A673 (cell line): ENCODE measurements around the gene GRIK4. TPM values are rescaled to one million over a fixed set of nuclear protein-coding genes. Genes with fewer than 3 reads are reported as not detected.

Experiments
- BruUV-seq: library from RNA; stranded (reverse); fragments of 400-500 nt; replicated peaks from 2 replicates; lab custom pipeline; 2021; lab: Mats Ljungman, UMichigan
- CTCF ChIA-PET: fragments of 300-600 bp; sonication (Branson Sonifier 250); formaldehyde crosslinking; loops from one replicate; lab custom pipeline; 2022; ENCODE audit warnings: antibody characterized with exemption; lab: Charles Lee
- POLR2A ChIA-PET: fragments of 300-600 bp; sonication (Branson Sonifier 250); formaldehyde crosslinking; loops from one replicate; lab custom pipeline; 2022; ENCODE audit warnings: antibody characterized with exemption; ENCODE audit not compliant: low non-redundant PET; lab: Charles Lee
- DNase-seq: peaks from one replicate; pipeline ENCODE4 v3.0.0-alpha.2; 2015; ENCODE audit warnings: low spot score
- H3K27ac ChIP-seq: fragments of 200-600 bp; sonication (generic); 2 replicates; pipeline ENCODE4 v1.5.1; 2016; ENCODE audit warnings: mixed run types, low read depth, mild to moderate bottlenecking, mixed read lengths, antibody characterized with exemption, low read length; ENCODE audit not compliant: poor library complexity, severe bottlenecking
- H3K27me3 ChIP-seq: fragments of 200-600 bp; sonication (generic); replicated peaks from 2 replicates; pipeline ENCODE4 v1.6.1; 2017; ENCODE audit warnings: mixed run types, low read depth, mild to moderate bottlenecking, mixed read lengths, antibody characterized with exemption, low read length; ENCODE audit not compliant: insufficient read depth, poor library complexity
- H3K36me3 ChIP-seq: fragments of 200-600 bp; sonication (generic); 2 replicates; pipeline ENCODE4 v1.6.1; 2016; ENCODE audit warnings: mixed run types, mild to moderate bottlenecking, mixed read lengths, antibody characterized with exemption, low read length; ENCODE audit not compliant: insufficient read depth, poor library complexity, severe bottlenecking
- H3K4me1 ChIP-seq: fragments of 200-600 bp; sonication (generic); 2 replicates; pipeline ENCODE4 v1.6.1; 2017; ENCODE audit warnings: mixed run types, mild to moderate bottlenecking, mixed read lengths, antibody characterized with exemption, low read length; ENCODE audit not compliant: insufficient read depth, poor library complexity, severe bottlenecking
- H3K4me3 ChIP-seq: fragments of 200-600 bp; sonication (generic); 2 replicates; pipeline ENCODE4 v1.5.1; 2016; ENCODE audit warnings: low read depth, mixed run types, mild to moderate bottlenecking, mixed read lengths, low read length; ENCODE audit not compliant: poor library complexity, severe bottlenecking
- H3K9me3 ChIP-seq: fragments of 200-600 bp; sonication (generic); 2 replicates; pipeline ENCODE4 v1.6.1; 2016; ENCODE audit warnings: mixed run types, low read depth, mild to moderate bottlenecking, mixed read lengths, antibody characterized with exemption, low read length; ENCODE audit not compliant: poor library complexity, severe bottlenecking
- EZH2 ChIP-seq: fragments of 200-600 bp; sonication (generic); IDR thresholded peaks from 2 replicates; pipeline ENCODE4 v1.6.1; 2017; ENCODE audit warnings: borderline replicate concordance, low read depth, mild to moderate bottlenecking, mixed read lengths, antibody characterized with exemption, low read length; ENCODE audit not compliant: poor library complexity, severe bottlenecking
- intact Hi-C: fragments of 100-400 bp; cut with micrococcal nuclease; formaldehyde crosslinking; loops from one replicate; pipeline ENCODE4 v1.10.0; 2022; ENCODE audit not compliant: unreplicated experiment
- total RNA-seq: library from RNA; stranded (reverse); gene quantifications from 2 replicates; pipeline ENCODE4 v1.2.3, GENCODE V29; 2021
- TF ChIP-seq, protein P1 (sequence below): fragments of 300-800, 200-600 bp; sonication (generic); conservative IDR thresholded peaks from 2 replicates; pipeline ENCODE4 v1.5.1; 2017; ENCODE audit warnings: low read depth, mild to moderate bottlenecking, antibody characterized with exemption, low read length, moderate library complexity, mixed read lengths

The GRIK4 gene
- total RNA-seq, 1 experiment from 2014 or later, result not detected

DNA sequence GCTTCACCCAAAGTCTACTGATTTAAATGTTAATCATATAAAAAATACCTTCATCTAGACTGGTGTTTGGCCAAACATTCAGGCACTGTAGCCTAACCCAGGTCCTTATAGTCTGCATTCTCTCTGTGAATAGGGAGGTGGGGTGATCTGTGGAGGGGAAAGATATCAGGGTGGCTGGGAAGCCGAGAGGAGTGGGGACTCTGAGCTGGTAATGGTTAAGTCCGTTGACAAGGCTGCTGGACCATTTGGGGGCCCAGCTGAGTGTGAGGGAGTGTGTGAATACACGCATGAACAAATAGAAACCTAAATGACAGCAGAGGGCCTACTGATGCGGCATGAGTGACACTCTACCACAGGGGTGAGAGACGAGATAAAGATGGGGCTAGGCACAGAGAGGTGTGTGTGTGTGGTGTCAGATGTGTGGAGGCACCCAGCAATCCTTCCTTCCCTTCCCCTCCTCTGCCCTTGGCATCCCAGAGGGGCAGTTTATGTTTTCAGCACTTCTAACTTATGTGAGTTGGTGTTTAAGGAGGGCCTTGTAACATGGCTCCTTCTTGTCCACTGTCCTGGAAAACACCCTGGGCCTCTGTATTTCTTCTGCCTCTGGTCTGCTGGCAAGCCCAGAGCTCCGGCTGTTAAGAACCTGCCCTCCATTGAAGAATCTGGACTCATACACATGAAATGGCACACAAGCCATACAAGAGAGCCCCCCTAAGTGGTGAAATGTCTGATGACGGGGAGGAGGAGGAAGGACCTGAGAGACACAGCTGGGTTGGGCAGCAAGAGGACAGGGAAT is 263.2 kb downstream of the GRIK4 start:
- ChIA-PET POLR2A (no interaction called here), CTCF (no interaction called here)
- no peak for DNase-seq

DNA sequence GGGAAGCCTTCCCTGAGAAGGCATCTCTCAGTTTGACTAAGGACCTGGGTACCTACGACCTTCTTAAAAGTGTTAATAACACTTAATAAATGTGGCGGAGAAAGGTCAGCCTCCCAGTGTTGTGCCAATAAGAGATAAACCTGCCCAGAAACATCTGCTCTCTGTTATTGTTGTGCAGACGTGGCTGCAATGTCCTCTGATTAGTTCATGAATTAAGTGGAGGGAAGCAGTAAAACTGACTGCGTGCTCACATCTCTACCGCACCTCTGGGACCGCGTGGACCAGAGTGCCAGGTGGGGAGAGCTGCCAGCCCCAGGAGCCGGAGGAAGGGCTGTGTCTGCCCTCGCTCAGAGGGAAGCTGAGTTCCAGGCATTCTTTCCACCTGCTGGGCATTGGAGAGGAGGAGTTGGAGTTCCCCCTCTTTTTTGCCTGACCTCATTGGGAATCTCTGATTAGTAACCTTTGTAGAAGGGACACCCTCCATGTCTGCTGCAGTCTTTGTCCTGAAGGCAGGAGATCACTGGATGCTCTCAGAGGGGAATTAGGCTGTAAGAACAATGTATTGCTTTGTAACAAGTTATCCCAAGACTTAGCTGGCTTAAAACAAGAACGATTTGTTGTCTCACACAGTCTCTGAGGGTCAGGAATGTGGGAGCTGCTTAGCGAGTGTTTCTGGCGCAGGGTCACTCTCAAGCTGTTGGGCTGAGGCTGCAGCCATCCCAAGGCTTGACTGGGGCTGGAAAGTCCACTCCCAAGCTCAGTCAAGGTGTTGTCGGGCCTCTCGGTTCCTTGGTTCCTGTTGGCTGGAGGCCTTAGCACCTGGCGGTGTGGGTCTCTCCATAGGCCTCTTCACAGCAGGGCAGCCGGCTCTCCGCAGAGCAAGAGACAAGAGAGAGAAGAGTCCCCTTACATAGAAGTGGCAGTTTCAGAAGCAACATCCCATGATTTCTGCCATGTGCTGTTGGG is 264.7 kb downstream of the GRIK4 start:
- ChIA-PET CTCF (no interaction called here), POLR2A (no interaction called here)
- DNase-seq, result no peak
- Histone ChIP-seq H3K9me3 (no peaks in the 10 kb centered on the region), H3K27ac (no peak overlapping the region), H3K4me3 (no peak overlapping the region), H3K4me1 (no peaks in the 10 kb centered on the region), H3K27me3 (peaks cover 19% of the 10 kb centered on the region), H3K36me3 (no peaks in the 10 kb centered on the region)
- BruUV-seq, result no TSS peak
- intact Hi-C loops, result no loop called here
- TF ChIP-seq, protein P1, sequence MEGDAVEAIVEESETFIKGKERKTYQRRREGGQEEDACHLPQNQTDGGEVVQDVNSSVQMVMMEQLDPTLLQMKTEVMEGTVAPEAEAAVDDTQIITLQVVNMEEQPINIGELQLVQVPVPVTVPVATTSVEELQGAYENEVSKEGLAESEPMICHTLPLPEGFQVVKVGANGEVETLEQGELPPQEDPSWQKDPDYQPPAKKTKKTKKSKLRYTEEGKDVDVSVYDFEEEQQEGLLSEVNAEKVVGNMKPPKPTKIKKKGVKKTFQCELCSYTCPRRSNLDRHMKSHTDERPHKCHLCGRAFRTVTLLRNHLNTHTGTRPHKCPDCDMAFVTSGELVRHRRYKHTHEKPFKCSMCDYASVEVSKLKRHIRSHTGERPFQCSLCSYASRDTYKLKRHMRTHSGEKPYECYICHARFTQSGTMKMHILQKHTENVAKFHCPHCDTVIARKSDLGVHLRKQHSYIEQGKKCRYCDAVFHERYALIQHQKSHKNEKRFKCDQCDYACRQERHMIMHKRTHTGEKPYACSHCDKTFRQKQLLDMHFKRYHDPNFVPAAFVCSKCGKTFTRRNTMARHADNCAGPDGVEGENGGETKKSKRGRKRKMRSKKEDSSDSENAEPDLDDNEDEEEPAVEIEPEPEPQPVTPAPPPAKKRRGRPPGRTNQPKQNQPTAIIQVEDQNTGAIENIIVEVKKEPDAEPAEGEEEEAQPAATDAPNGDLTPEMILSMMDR, result no peak
- no peak for TF ChIP-seq EZH2

More for the DNA sequence above, 263.2 kb downstream of the GRIK4 start:
- Histone ChIP-seq H3K4me3 (no peak overlapping the region), H3K36me3 (no peaks in the 10 kb centered on the region), H3K4me1 (no peaks in the 10 kb centered on the region), H3K27ac (no peak overlapping the region), H3K27me3 (peaks cover 11% of the 10 kb centered on the region), H3K9me3 (no peaks in the 10 kb centered on the region)
- TF ChIP-seq, protein P1, result no peak
- no peak for TF ChIP-seq EZH2
- BruUV-seq, result no TSS peak
- intact Hi-C loops, result no loop called here

DNA sequence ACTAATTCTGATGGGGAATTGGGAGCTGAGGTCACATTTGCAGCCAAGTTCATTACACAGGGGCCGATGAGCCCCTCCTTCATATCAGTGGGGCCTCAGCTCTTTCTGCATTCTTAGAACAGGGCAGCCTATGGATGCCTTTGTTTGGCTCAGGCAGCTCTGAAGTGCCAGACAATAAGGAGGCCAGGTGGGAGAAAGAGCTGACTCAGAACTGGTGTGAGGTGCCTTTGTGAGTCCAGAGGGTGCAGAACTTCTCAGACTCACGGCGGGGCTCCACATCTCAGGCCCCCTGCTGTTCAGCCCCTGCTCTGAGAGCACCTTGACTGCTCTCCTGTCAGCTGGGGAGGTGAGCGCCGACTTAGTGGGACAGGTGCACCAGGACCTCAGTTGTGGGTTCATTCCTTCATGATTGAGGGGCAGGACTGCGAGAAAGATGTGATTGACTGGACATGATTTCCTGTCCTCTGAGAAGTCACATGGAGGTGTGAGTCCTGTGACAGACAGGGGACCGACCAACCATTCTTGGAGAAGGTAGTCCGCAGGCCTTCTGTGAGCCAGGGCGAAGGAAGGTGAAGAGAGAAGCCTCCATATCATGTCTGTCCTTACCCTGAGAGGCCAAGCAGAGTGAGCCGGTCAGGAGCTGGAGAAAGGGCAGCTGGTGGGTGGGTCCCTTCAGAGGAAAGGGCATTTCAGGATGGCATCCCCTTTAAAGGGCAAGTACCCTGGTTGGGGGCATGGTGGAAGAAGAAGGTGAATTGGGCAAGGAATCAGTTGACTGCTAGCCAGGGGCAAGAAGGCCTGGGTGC is 267.3 kb downstream of the GRIK4 start:
- no peak for DNase-seq
- Histone ChIP-seq H3K9me3 (no peaks in the 10 kb centered on the region), H3K4me3 (no peak overlapping the region), H3K27ac (no peak overlapping the region), H3K4me1 (no peaks in the 10 kb centered on the region), H3K27me3 (peaks cover 35% of the 10 kb centered on the region), H3K36me3 (no peaks in the 10 kb centered on the region)
- BruUV-seq, result no TSS peak
- intact Hi-C loops, result no loop called here
- POLR2A ChIA-PET, result interaction anchor here (0.6 kb wide), 1 partner anchor 22 kb away, joined by 3 read pairs; no protein-coding TSS in a partner anchor
- no peak for TF ChIP-seq EZH2
- TF ChIP-seq, protein P1, result no peak
- CTCF ChIA-PET, result interaction anchor here (0.6 kb wide), 1 partner anchor 199 kb away, joined by 4 read pairs; no protein-coding TSS in a partner anchor
